DMS153 treated with DMSO at 0.1 percent for 48 hours (cell line): ENCODE measurements around the gene LCN15.
"Not testable (repeated sequence)": the region's sequence is repeated elsewhere in the genome, so short reads cannot be mapped to it uniquely, and the experiment has no call there.

Experiments used
- DNase-seq: peaks from one replicate; lab custom pipeline; 2025; ENCODE audit not compliant: unreplicated experiment; lab: John Stamatoyannopoulos, UW

Gene LCN15

GRCh38 chr9:136794281-136794999, 30.1 kb upstream of the LCN15 start:
- no peak for DNase-seq

GRCh38 chr9:136793086-136793946, 29.0 kb upstream of the LCN15 start:
- no peak for DNase-seq

DNA sequence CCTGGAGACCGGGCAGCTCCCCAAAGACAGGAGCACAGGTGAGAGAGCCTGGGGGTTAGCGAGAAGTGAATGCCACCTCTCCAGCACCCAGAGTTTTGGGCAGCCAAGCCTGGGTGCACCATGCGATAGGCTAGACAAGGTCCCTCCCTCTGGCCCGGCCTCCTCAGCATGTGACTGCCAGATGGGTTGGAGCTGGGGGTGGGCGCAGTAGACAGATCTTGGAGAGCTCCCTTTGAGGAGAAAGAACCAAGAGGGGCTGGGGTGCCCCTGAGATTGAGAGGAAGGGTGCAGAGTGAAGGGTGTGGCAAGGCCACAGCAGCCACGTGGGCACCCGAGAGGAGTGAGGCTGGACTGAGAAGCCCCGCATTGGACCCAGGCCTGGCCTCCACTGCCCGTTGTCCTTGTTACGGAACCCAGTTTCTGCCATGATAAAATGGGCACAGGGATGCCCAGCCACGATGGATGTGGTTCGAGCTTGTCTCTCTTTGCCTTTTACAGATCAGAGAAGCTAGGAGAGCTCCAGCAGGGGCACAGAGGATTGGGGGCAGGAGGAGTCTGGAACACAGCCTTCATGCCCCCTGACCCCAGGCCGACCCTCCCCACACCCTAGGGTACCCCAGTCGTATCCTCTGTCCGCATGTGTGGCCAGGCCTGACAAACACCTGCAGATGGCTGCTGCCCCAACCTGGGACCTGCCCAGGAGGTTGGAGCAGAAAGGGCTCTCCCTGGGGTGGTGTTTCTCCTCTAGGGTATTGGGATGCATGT, 28.2 kb upstream of the LCN15 start:
- DNase-seq = no peak

GRCh38 chr9:136791516-136792276, 27.4 kb upstream of the LCN15 start:
- DNase-seq = peak; percentile 51

GRCh38 chr9:136790640-136791515, 26.6 kb upstream of the LCN15 start, which contains the start of gene TMEM141:
TMEM141 (plus strand) TSS chr9:136791344; CDS start chr9:136791371, 27 bp downstream.
- peak; percentile 99 for DNase-seq

GRCh38 chr9:136789523-136789937, 25.2 kb upstream of the LCN15 start:
- DNase-seq = no peak

DNA sequence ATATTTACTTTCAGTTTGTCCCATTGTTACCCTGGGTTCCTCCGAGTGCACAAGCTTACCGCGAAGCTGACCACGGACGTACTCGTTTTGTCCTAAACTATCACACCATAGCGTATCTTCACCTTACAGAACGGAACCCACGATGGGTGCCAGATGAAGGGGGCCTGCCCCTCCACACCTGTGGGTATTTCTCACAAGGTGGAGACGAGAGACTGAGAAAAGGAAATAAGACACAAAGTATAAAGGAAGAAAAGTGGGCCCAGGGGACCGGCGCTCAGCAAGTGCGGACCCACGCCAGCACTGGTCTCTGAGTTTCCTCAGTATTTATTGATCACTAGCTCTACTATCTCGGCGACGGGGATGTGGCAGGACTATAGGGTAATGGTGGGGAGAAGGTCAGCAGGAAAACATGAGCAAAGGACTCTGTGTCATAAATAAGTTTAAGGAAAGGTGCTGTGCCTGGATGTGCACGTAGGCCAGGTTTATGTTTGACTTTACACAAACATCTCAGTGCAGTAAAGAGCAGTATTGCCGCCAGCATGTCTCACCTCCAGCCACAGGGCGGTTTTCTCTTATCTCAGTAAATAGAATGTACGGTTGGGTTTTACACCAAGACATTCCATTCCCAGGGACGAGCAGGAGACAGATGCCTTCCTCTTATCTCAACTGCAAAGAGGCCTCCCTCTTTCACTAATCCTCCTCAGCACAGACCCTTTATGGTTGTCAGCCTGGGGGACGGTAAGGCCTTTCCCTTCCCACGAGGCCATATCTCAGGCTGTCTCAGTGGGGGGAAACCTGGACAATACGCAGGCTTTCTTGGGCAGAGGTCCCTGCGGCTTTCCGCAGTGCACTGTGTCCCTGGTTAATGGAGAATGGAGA, 24.6 kb upstream of the LCN15 start:
- peak; percentile 22 for DNase-seq

GRCh38 chr9:136787690-136788400, 23.5 kb upstream of the LCN15 start:
- DNase-seq = peak; percentile 67

- not testable (repeated sequence) for DNase-seq
Measured at GRCh38 chr9:136786983-136787382, 22.7 kb upstream of the LCN15 start.

DNA sequence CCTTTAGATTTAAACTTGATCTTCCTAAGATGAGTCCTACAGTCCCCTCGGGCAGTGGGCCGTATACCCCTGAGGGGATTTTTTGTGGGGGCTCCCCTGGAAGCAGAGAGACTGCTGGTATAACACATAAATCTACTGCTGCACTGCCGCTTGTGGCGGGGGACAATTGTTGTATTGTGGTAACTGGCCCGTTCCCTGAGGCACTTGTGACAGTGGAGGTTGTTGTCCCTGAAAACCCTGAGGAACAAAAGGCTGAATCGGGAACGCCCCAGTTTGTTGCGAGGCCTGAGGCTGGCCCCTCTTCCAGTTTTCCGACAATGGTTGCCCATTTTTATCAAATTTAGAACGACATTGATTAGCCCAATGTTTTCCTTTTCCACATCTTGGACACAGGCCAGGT, 22.1 kb upstream of the LCN15 start:
- DNase-seq = no peak

DNA sequence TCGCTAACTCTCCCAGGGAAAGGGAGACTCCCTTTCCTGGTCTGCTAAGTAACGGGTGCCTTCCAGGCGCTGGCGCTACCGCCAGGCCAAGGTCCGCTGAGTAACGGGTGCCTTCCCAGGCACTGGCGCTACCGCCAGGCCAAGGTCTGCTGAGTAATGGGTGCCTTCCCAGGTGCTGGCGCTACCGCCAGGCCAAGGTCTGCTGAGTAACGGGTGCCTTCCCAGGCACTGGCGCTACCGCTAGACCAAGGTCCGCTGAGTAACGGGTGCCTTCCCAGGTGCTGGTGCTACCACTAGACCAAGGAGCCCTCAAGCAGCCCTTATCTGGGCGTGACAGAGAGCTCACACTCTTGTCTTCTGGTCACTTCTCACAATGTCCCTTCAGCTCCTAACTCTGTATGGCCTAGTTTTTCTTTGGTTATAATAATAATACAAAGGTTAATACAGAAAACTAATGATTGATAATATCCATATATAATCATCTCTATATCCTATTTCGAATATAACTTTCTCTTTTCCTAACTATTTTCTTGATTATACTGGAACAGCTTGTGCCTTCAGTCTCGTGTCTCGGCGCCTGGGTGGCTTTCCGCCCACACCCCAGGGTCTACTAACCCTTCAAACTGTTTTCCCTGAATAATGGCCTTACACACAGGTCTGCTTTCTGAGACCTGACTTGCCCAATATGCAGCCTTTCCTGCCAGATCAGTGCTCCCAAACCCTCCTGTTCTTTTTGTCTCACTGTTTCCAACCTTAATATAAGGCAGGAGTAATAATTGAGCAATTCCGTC, 21.4 kb upstream of the LCN15 start:
- DNase-seq = not testable (repeated sequence)

- no peak for DNase-seq
Measured at GRCh38 chr9:136784997-136785361, 20.7 kb upstream of the LCN15 start.

- DNase-seq = no peak
Measured at GRCh38 chr9:136784249-136784996, 20.1 kb upstream of the LCN15 start.

DNA sequence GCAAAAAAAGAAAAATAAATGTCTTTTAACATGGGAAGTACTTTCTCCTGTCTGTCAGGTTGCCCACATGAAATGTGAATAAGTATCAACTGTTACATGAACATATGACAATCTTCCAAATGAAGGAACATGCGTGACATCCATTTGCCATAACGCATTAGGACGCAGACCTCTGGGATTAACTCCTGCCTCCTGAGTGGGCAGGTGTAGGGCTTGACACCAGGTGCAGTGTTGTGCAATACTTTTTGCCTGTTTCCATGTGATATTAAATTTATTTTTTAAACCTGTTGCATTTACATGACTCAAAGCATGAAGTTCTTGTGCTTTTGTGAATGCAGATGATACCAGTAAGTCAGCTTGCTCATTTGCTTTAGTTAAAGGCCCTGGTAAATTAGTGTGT, 18.1 kb upstream of the LCN15 start:
- no peak for DNase-seq

GRCh38 chr9:136779808-136780207, 15.5 kb upstream of the LCN15 start:
- no peak for DNase-seq

- no peak for DNase-seq
Measured at GRCh38 chr9:136777359-136777758, 13.0 kb upstream of the LCN15 start.

DNA sequence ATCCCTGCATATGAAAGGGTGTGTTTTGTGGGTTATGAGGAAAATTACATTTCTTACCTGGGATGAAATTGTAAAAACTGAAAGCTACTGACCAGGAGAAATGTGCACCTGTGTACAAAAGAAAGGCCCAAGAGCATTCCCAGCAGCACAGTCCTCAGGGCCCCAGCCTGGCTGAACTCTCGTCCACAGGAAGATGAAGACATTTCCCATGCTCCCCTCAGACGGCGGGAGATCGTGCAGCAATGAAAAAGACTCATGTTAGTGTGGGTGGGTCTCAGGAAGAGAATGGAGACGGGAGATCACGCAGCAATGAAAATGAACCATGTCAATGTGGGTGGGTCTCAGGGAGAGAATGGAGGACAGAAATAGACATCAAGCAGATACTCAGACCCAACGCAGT, 12.6 kb upstream of the LCN15 start:
- DNase-seq = no peak
